HG02943 (cell line): ENCODE results near the gene TNFRSF12A.

ENCODE experiments used
- ATAC-seq: cut with Tn5 transposase; IDR thresholded peaks from one replicate; pipeline ENCODE4 v1.9.1; 2021; ENCODE audit warnings: mild to moderate bottlenecking, low read depth, moderate library complexity; ENCODE audit not compliant: unreplicated experiment

Gene TNFRSF12A

GRCh38 chr16:3009568-3010390, 10.4 kb upstream of the TNFRSF12A start:
- ATAC-seq: no peak

GRCh38 chr16:3010510-3010909, 9.7 kb upstream of the TNFRSF12A start:
- ATAC-seq: no peak

- ATAC-seq: no peak
These were observed 7.9 kb upstream of the TNFRSF12A start for GRCh38 chr16:3012246-3012645.

GRCh38 chr16:3012828-3013420, 7.2 kb upstream of the TNFRSF12A start, which contains the start of gene CLDN9:
Gene CLDN9 (plus strand): TSS chr16:3012923. CDS start chr16:3013363, 440 bp downstream.
- ATAC-seq: no peak

GRCh38 chr16:3013491-3013951, 6.6 kb upstream of the TNFRSF12A start:
- no peak for ATAC-seq

GRCh38 chr16:3013998-3014690, 6.0 kb upstream of the TNFRSF12A start:
- ATAC-seq: no peak

GRCh38 chr16:3014971-3015370, 5.2 kb upstream of the TNFRSF12A start:
- ATAC-seq: no peak

- no peak for ATAC-seq
These were observed 4.2 kb upstream of the TNFRSF12A start for GRCh38 chr16:3015865-3016521.

GRCh38 chr16:3017344-3017743, 2.8 kb upstream of the TNFRSF12A start:
- no peak for ATAC-seq

GRCh38 chr16:3017794-3018506, 2.2 kb upstream of the TNFRSF12A start, which contains the start of gene CLDN6:
Gene CLDN6 (minus strand): TSS chr16:3018183. CDS start chr16:3016021, 2,162 bp downstream.
- no peak for ATAC-seq

GRCh38 chr16:3019594-3020246, 448 bp upstream of the TNFRSF12A start:
- ATAC-seq: no peak

- ATAC-seq: no peak
These were observed 658 bp downstream of the TNFRSF12A start for GRCh38 chr16:3020604-3021448.

- no peak for ATAC-seq
These were observed 1.5 kb downstream of the TNFRSF12A start for GRCh38 chr16:3021449-3022207.

GRCh38 chr16:3022208-3022683, 2.1 kb downstream of the TNFRSF12A start:
- ATAC-seq: no peak

- no peak for ATAC-seq
These were observed 2.7 kb downstream of the TNFRSF12A start for GRCh38 chr16:3022684-3023414.

- ATAC-seq: no peak
These were observed 3.2 kb downstream of the TNFRSF12A start for GRCh38 chr16:3023415-3023668.
